WTC11 (cell line): ENCODE results near the gene TMC1.

Experiments used
- ATF6 ChIP-seq: sonication (generic); formaldehyde crosslinking; IDR thresholded peaks from 2 replicates; pipeline ENCODE4 v1.8.1; 2023; ENCODE audit warnings: mild to moderate bottlenecking, missing genetic modification reagents
- CTCF ChIP-seq: fragments of 200-600 bp; IDR thresholded peaks from 2 replicates; pipeline ENCODE4 v1.8.0; 2022; ENCODE audit warnings: antibody characterized with exemption
- E2F1 ChIP-seq: sonication (generic); formaldehyde crosslinking; IDR thresholded peaks from 2 replicates; pipeline ENCODE4 v1.8.0; 2022; ENCODE audit warnings: mild to moderate bottlenecking, missing genetic modification reagents
- FOXJ3 ChIP-seq: sonication (generic); formaldehyde crosslinking; IDR thresholded peaks from 2 replicates; pipeline ENCODE4 v1.9.0; 2021; ENCODE audit warnings: missing genetic modification reagents, mild to moderate bottlenecking, borderline replicate concordance
- GABPB1 ChIP-seq: sonication (generic); formaldehyde crosslinking; IDR thresholded peaks from 2 replicates; pipeline ENCODE4 v1.8.1; 2023; ENCODE audit warnings: mild to moderate bottlenecking, missing genetic modification reagents
- MAX ChIP-seq: sonication (generic); formaldehyde crosslinking; IDR thresholded peaks from 2 replicates; pipeline ENCODE4 v1.8.0; 2022; ENCODE audit warnings: mild to moderate bottlenecking, missing genetic modification reagents
- MYBL2 ChIP-seq: sonication (generic); formaldehyde crosslinking; IDR thresholded peaks from 2 replicates; pipeline ENCODE4 v1.8.1; 2023; ENCODE audit warnings: mild to moderate bottlenecking, moderate library complexity, missing genetic modification reagents
- PREB ChIP-seq: sonication (generic); formaldehyde crosslinking; IDR thresholded peaks from 2 replicates; pipeline ENCODE4 v1.8.1; 2022; ENCODE audit warnings: mild to moderate bottlenecking, missing genetic modification reagents, moderate library complexity, borderline replicate concordance
- SP1 ChIP-seq: sonication (generic); formaldehyde crosslinking; conservative IDR thresholded peaks from 2 replicates; pipeline ENCODE4 v1.8.1; 2022; ENCODE audit warnings: missing genetic modification reagents
- TEAD4 ChIP-seq: sonication (generic); formaldehyde crosslinking; IDR thresholded peaks from 2 replicates; pipeline ENCODE4 v1.8.0; 2022; ENCODE audit warnings: mild to moderate bottlenecking, missing genetic modification reagents
- USF1 ChIP-seq: sonication (generic); formaldehyde crosslinking; IDR thresholded peaks from 2 replicates; pipeline ENCODE4 v1.8.0; 2022; ENCODE audit warnings: mild to moderate bottlenecking, missing genetic modification reagents
- ZNF423 ChIP-seq: fragments of 250-450 bp; sonication (Bioruptor Pico); IDR thresholded peaks from 2 replicates; pipeline ENCODE4 v2.1.2; 2022; ENCODE audit warnings: mild to moderate bottlenecking, moderate library complexity

- no peak for TF ChIP-seq CTCF
- no peak; the same call in 1 of the 2 replicates for TF ChIP-seq GABPB1 (CRISPR knock-in tag)
- TF ChIP-seq MYBL2 (CRISPR knock-in tag), result no peak
- no peak for TF ChIP-seq TEAD4 (CRISPR knock-in tag)
- no peak for TF ChIP-seq FOXJ3 (CRISPR knock-in tag)
- TF ChIP-seq USF1, result no peak
- no peak for TF ChIP-seq ZNF423 (CRISPR knock-in tag)
- no peak for TF ChIP-seq ATF6 (CRISPR knock-in tag)
- no peak for TF ChIP-seq SP1 (CRISPR knock-in tag)
- no peak for TF ChIP-seq E2F1 (CRISPR knock-in tag)
- TF ChIP-seq MAX (CRISPR knock-in tag), result no peak
- TF ChIP-seq PREB, result no peak
Measured at GRCh38 chr9:72834994-72835393, 313.6 kb downstream of the TMC1 start.
